ENCODE data around the gene SCYGR8. TPM values are rescaled to one million over a fixed set of nuclear protein-coding genes. Genes with fewer than 3 reads are reported as not detected.

The SCYGR8 gene
- total RNA-seq, 4 donors from 2014 or later, result not detected

DNA sequence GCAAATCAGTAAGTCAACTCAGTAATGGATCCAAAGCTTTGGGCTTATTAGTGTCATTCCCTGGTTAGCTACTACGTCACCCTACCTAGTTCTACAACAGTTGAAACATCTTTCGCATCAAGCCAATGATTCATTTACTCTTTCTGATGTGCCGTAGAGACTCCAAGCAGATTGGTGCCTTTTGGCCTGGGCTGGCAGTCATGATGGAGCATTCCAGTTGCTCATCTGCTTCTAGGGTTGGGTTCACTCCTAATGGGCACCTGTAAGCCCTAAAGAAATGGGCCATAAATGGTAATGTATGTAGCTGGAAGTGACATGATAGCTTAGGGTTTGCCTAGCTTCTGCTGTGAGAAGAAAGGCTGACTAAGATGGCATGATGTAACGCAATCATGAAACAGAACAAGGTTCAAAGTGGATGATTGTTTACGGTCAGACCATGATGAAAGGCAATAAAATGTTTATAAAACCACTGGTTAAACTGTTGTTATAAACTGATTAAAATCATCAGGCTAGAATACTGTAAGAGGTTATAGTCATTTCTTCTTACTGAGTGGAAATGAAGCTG, 47.5 kb downstream of the SCYGR8 start:
- in situ Hi-C loops (cut with MboI; ENCODE audit: low sequenced_read_pairs in 4 of 4) (no loop called here), intact Hi-C loops (cut with DNase I; ENCODE audit: low total_unique reads) (no loop called here)
- H3K27ac ChIP-seq, result no peak overlapping the region
- H3K4me3 ChIP-seq, result no peak overlapping the region
- no peaks in the 10 kb centered on the region for H3K4me1 ChIP-seq
- TF ChIP-seq, protein P1, sequence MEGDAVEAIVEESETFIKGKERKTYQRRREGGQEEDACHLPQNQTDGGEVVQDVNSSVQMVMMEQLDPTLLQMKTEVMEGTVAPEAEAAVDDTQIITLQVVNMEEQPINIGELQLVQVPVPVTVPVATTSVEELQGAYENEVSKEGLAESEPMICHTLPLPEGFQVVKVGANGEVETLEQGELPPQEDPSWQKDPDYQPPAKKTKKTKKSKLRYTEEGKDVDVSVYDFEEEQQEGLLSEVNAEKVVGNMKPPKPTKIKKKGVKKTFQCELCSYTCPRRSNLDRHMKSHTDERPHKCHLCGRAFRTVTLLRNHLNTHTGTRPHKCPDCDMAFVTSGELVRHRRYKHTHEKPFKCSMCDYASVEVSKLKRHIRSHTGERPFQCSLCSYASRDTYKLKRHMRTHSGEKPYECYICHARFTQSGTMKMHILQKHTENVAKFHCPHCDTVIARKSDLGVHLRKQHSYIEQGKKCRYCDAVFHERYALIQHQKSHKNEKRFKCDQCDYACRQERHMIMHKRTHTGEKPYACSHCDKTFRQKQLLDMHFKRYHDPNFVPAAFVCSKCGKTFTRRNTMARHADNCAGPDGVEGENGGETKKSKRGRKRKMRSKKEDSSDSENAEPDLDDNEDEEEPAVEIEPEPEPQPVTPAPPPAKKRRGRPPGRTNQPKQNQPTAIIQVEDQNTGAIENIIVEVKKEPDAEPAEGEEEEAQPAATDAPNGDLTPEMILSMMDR (IDR thresholded peaks at IDR 0.05 in 4 of 5, conservative IDR thresholded peaks at IDR 0.05 in 1 of 5), result no peak
- TF ChIP-seq POLR2A (IDR thresholded peaks at IDR 0.05), result no peak
- H3K27me3 ChIP-seq, result no peaks in the 10 kb centered on the region
- DNase-seq, result no peak
- ATAC-seq, result no peak
- H3K36me3 ChIP-seq, result no peaks in the 10 kb centered on the region
- H3K9me3 ChIP-seq, result no peaks in the 10 kb centered on the region

Other genes with a start within 250 kb of the SCYGR8 start
- not detected for gene SCYGR2, start 147.0 kb upstream of the SCYGR8 start, total RNA-seq
- not detected for gene SCYGR3, start 131.1 kb upstream of the SCYGR8 start, total RNA-seq
- not detected for gene SCYGR4, start 128.4 kb upstream of the SCYGR8 start, total RNA-seq
- gene SCYGR5, start 79.1 kb upstream of the SCYGR8 start, total RNA-seq, result not detected
- gene SLC19A3, start 27.9 kb upstream of the SCYGR8 start, total RNA-seq, result under 1 TPM in 3 of 4 donors, not detected in 1; 0.20 to 0.82 (median 0.80) TPM
- gene SCYGR6, start 21.1 kb upstream of the SCYGR8 start, total RNA-seq, result not detected
- not detected for gene SCYGR7, start 17.6 kb upstream of the SCYGR8 start, total RNA-seq
- gene CCL20, start 67.9 kb downstream of the SCYGR8 start, total RNA-seq, result 1 to 10 TPM in 1 of 4 donors, under 1 TPM in 1, not detected in 2; 0.40 to 1.5 TPM
- not detected for gene DAW1, start 125.7 kb downstream of the SCYGR8 start, total RNA-seq